Rectal smooth muscle tissue (tissue), 1 donor: ENCODE measurements around the gene GTF3C5.
"Not testable (repeated sequence)": the region's sequence is repeated elsewhere in the genome, so short reads cannot be mapped to it uniquely, and the experiment has no call there.

Experiments
- H3K27ac ChIP-seq: one replicate; pipeline ENCODE4 v1.7.0; 2013; ENCODE audit warnings: low read depth, low read length, inconsistent platforms
- H3K27me3 ChIP-seq: one replicate; pipeline ENCODE4 v1.7.0; 2013; ENCODE audit warnings: low read length; ENCODE audit not compliant: control insufficient read depth, insufficient read depth
- H3K36me3 ChIP-seq: one replicate; pipeline ENCODE4 v1.7.0; 2013; ENCODE audit warnings: low read length; ENCODE audit not compliant: control insufficient read depth, insufficient read depth
- H3K4me1 ChIP-seq: one replicate; pipeline ENCODE4 v1.7.0; 2013; ENCODE audit warnings: low read length; ENCODE audit not compliant: control insufficient read depth, insufficient read depth
- H3K4me3 ChIP-seq: one replicate; pipeline ENCODE4 v1.7.0; 2013; ENCODE audit warnings: low read length
- H3K9ac ChIP-seq: one replicate; pipeline ENCODE4 v1.7.0; 2013; ENCODE audit warnings: low read length

The GTF3C5 gene

DNA sequence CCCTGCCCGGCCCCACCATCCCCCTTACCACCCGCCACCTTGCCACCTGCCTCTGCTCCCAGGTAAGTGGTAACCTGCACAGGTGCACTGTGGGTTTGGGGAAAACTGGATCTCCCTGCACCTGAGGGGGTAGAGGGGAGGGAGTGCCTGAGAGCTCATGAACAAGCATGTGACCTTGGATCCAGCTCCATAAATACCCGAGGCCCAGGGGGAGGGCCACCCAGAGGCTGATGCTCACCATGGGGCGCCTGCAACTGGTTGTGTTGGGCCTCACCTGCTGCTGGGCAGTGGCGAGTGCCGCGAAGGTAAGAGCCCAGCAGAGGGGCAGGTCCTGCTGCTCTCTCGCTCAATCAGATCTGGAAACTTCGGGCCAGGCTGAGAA lies 31.0 kb downstream of the GTF3C5 start, which contains the start of gene CEL:
CEL (plus strand) TSS at position 218 of the 382 bp plus-strand sequence; CDS start at position 240, 22 bp downstream.
- peaks cover 11% of the 10 kb centered on the region for H3K36me3 ChIP-seq
- H3K4me3 ChIP-seq, H3K4me1 ChIP-seq, H3K27ac ChIP-seq, H3K27me3 ChIP-seq, H3K9ac ChIP-seq: not testable (repeated sequence)

DNA sequence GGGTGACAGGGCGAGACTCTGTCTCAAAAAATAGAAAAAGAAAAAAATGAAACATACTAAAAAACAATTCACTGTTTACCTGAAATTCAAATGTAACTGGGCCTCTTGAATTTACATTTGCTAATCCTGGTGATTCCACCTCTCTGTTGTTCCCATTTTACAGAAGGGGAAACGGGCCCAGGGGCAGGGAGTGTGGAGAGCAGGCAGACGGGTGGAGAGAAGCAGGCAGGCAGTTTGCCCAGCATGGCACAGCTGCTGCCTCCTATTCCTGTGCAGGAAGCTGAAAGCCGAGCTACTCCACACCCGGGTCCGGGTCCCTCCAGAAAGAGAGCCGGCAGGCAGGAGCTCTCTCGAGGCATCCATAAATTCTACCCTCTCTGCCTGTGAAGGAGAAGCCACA lies 31.8 kb downstream of the GTF3C5 start:
- H3K27me3 ChIP-seq, H3K4me1 ChIP-seq, H3K36me3 ChIP-seq, H3K4me3 ChIP-seq, H3K27ac ChIP-seq, H3K9ac ChIP-seq: not testable (repeated sequence)

DNA sequence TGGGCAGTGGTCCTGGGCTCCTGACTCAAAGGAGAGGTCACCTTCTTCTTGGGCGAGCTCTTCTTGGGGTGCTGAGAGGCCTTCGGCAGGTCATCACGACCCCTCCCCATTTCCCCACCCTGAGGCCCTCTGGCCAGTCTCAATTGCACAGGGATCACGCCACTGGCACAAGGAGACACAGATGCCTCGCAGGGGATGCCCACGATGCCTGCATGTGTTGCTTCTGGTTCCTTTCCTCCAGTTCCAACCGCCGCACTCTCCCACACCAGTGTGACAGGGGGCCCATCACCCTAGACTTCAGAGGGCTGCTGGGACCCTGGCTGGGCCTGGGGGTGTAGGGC lies 32.3 kb downstream of the GTF3C5 start:
- Histone ChIP-seq H3K27ac (no peak overlapping the region), H3K9ac (no peak overlapping the region), H3K36me3 (peaks cover 3% of the 10 kb centered on the region), H3K4me3 (no peak overlapping the region), H3K4me1 (no peaks in the 10 kb centered on the region), H3K27me3 (no peaks in the 10 kb centered on the region)

DNA sequence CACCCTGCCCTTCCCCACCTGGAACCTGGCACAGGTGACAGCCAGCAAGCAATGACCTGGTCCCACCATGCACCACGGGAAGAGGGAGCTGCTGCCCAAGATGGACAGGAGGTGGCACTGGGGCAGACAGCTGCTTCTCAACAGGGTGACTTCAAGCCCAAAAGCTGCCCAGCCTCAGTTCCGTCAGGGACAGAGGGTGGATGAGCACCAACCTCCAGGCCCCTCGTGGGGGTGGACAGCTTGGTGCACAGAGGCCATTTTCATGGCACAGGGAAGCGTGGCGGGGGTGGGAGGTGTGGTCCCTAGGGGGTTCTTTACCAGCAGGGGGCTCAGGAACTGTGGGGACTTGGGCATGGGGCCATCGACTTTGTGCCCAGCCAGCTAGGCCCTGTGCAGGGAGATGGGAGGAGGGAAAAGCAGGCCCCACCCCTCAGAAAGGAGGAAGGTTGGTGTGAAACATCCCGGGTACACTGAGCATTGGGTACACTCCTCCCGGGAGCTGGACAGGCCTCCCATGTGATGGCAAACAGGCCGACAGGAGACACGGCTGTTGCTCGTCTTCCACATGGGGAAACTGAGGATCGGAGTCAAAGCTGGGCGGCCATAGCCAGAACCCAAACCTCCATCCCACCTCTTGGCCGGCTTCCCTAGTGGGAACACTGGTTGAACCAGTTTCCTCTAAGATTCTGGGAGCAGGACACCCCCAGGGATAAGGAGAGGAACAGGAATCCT lies 32.9 kb downstream of the GTF3C5 start:
- Histone ChIP-seq H3K27me3 (no peaks in the 10 kb centered on the region), H3K36me3 (no peaks in the 10 kb centered on the region), H3K4me1 (no peaks in the 10 kb centered on the region), H3K27ac (no peak overlapping the region), H3K9ac (no peak overlapping the region), H3K4me3 (no peak overlapping the region)

DNA sequence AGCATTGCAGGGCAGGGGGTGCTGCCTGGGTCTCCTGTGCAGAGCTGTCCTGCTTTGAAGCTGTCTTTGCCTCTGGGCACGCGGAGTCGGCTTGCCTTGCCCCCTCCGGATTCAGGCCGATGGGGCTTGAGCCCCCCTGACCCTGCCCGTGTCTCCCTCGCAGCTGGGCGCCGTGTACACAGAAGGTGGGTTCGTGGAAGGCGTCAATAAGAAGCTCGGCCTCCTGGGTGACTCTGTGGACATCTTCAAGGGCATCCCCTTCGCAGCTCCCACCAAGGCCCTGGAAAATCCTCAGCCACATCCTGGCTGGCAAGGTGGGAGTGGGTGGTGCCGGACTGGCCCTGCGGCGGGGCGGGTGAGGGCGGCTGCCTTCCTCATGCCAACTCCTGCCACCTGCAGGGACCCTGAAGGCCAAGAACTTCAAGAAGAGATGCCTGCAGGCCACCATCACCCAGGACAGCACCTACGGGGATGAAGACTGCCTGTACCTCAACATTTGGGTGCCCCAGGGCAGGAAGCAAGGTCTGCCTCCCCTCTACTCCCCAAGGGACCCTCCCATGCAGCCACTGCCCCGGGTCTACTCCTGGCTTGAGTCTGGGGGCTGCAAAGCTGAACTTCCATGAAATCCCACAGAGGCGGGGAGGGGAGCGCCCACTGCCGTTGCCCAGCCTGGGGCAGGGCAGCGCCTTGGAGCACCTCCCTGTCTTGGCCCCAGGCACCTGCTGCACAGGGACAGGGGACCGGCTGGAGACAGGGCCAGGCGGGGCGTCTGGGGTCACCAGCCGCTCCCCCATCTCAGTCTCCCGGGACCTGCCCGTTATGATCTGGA lies 33.7 kb downstream of the GTF3C5 start:
- Histone ChIP-seq H3K27me3 (no peaks in the 10 kb centered on the region), H3K27ac (no peak overlapping the region), H3K36me3 (no peaks in the 10 kb centered on the region), H3K4me1 (no peaks in the 10 kb centered on the region), H3K4me3 (no peak overlapping the region), H3K9ac (no peak overlapping the region)

DNA sequence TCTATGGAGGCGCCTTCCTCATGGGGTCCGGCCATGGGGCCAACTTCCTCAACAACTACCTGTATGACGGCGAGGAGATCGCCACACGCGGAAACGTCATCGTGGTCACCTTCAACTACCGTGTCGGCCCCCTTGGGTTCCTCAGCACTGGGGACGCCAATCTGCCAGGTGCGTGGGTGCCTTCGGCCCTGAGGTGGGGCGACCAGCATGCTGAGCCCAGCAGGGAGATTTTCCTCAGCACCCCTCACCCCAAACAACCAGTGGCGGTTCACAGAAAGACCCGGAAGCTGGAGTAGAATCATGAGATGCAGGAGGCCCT lies 34.2 kb downstream of the GTF3C5 start:
- H3K4me3 ChIP-seq: no peak overlapping the region
- no peaks in the 10 kb centered on the region for H3K4me1 ChIP-seq
- H3K27ac ChIP-seq: no peak overlapping the region
- no peaks in the 10 kb centered on the region for H3K27me3 ChIP-seq
- no peak overlapping the region for H3K9ac ChIP-seq
- H3K36me3 ChIP-seq: no peaks in the 10 kb centered on the region

DNA sequence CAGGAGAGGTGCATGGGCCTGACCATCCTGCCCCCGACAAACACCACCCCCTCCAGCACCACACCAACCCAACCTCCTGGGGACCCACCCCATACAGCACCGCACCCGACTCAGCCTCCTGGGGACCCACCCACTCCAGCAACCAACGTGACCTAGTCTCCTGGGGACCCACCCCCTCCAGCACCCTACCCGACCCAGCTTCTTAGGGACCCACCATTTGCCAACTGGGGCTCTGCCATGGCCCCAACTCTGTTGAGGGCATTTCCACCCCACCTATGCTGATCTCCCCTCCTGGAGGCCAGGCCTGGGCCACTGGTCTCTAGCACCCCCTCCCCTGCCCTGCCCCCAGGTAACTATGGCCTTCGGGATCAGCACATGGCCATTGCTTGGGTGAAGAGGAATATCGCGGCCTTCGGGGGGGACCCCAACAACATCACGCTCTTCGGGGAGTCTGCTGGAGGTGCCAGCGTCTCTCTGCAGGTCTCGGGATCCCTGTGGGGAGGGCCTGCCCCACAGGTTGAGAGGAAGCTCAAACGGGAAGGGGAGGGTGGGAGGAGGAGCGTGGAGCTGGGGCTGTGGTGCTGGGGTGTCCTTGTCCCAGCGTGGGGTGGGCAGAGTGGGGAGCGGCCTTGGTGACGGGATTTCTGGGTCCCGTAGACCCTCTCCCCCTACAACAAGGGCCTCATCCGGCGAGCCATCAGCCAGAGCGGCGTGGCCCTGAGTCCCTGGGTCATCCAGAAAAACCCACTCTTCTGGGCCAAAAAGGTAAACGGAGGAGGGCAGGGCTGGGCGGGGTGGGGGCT lies 35.6 kb downstream of the GTF3C5 start:
- Histone ChIP-seq H3K9ac (no peak overlapping the region), H3K27me3 (no peaks in the 10 kb centered on the region), H3K4me3 (no peak overlapping the region), H3K27ac (no peak overlapping the region), H3K36me3 (no peaks in the 10 kb centered on the region), H3K4me1 (no peaks in the 10 kb centered on the region)

DNA sequence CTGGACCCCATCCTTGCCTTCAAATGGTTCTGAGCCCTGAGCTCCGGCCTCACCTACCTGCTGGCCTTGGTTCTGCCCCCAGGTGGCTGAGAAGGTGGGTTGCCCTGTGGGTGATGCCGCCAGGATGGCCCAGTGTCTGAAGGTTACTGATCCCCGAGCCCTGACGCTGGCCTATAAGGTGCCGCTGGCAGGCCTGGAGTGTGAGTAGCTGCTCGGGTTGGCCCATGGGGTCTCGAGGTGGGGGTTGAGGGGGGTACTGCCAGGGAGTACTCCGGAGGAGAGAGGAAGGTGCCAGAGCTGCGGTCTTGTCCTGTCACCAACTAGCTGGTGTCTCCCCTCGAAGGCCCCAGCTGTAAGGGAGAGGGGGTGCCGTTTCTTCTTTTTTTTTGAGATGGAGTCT lies 36.2 kb downstream of the GTF3C5 start:
- no peak overlapping the region for H3K27ac ChIP-seq
- no peaks in the 10 kb centered on the region for H3K36me3 ChIP-seq
- no peaks in the 10 kb centered on the region for H3K4me1 ChIP-seq
- H3K9ac ChIP-seq: no peak overlapping the region
- no peaks in the 10 kb centered on the region for H3K27me3 ChIP-seq
- H3K4me3 ChIP-seq: no peak overlapping the region

DNA sequence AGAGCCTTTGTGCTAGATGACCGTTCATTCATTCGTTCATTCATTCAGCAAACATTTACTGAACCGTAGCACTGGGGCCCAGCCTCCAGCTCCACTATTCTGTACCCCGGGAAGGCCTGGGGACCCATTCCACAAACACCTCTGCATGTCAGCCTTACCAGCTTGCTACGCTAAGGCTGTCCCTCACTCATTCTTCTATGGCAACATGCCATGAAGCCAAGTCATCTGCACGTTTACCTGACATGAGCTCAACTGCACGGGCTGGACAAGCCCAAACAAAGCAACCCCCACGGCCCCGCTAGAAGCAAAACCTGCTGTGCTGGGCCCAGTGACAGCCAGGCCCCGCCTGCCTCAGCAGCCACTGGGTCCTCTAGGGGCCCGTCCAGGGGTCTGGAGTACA lies 37.0 kb downstream of the GTF3C5 start:
- no peaks in the 10 kb centered on the region for H3K4me1 ChIP-seq
- H3K9ac ChIP-seq: no peak overlapping the region
- H3K4me3 ChIP-seq: no peak overlapping the region
- H3K36me3 ChIP-seq: no peaks in the 10 kb centered on the region
- H3K27ac ChIP-seq: no peak overlapping the region
- H3K27me3 ChIP-seq: no peaks in the 10 kb centered on the region

DNA sequence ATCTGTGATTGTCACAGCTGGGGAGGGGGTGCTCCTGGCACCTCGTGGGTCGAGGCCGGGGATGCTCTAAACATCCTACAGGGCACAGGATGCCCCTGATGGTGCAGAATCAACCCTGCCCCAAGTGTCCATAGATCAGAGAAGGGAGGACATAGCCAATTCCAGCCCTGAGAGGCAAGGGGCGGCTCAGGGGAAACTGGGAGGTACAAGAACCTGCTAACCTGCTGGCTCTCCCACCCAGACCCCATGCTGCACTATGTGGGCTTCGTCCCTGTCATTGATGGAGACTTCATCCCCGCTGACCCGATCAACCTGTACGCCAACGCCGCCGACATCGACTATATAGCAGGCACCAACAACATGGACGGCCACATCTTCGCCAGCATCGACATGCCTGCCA lies 37.6 kb downstream of the GTF3C5 start:
- not testable (repeated sequence) for H3K4me3 ChIP-seq, H3K4me1 ChIP-seq, H3K9ac ChIP-seq, H3K36me3 ChIP-seq, H3K27me3 ChIP-seq, H3K27ac ChIP-seq

DNA sequence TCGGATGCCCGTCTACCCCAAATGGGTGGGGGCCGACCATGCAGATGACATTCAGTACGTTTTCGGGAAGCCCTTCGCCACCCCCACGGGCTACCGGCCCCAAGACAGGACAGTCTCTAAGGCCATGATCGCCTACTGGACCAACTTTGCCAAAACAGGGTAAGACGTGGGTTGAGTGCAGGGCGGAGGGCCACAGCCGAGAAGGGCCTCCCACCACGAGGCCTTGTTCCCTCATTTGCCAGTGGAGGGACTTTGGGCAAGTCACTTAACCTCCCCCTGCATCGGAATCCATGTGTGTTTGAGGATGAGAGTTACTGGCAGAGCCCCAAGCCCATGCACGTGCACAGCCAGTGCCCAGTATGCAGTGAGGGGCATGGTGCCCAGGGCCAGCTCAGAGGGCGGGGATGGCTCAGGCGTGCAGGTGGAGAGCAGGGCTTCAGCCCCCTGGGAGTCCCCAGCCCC lies 39.7 kb downstream of the GTF3C5 start:
- H3K36me3 ChIP-seq, H3K9ac ChIP-seq, H3K27me3 ChIP-seq, H3K4me1 ChIP-seq, H3K4me3 ChIP-seq, H3K27ac ChIP-seq: not testable (repeated sequence)

DNA sequence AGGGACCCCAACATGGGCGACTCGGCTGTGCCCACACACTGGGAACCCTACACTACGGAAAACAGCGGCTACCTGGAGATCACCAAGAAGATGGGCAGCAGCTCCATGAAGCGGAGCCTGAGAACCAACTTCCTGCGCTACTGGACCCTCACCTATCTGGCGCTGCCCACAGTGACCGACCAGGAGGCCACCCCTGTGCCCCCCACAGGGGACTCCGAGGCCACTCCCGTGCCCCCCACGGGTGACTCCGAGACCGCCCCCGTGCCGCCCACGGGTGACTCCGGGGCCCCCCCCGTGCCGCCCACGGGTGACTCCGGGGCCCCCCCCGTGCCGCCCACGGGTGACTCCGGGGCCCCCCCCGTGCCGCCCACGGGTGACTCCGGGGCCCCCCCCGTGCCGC lies 40.2 kb downstream of the GTF3C5 start:
- H3K27ac ChIP-seq, H3K36me3 ChIP-seq, H3K4me3 ChIP-seq, H3K27me3 ChIP-seq, H3K9ac ChIP-seq, H3K4me1 ChIP-seq: not testable (repeated sequence)
